ENCODE results near the gene CRLF3. TPM values are rescaled to one million over a fixed set of nuclear protein-coding genes. Genes with fewer than 3 reads are reported as not detected.
A peak's percentile ranks its signal among the peaks of the same experiment; 100 is the strongest.

CRLF3 gene
- total and polyA plus RNA-seq, 10 of the 15 experiments (the other 5 are each of a cell fraction or from before 2014, with no cell fraction given), result 10.0 to 39.2 (median 26.7) TPM

DNA sequence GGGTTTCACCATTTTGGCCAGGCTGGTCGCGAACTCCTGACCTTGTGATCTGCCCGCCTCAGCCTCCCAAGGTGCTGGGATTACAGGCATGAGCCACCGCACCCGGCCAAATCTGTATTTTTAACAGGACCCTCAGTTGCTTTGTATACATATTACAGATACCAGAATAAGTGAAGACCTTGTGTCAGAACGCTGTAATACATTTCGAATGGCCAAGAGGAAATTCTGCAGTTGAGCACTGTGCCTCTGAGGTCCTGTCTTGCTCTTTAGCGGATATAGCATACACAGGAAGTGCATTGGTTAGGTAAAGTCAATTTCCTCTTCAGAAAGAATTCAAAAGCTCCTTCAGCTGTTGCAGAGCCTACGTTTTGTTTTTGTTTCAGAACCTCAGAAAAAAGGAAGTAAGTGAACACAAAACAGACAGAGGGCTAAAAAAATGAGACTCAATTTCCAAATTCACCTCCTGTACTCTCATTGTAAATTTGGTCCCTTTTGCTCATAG, 15.7 kb downstream of the CRLF3 start (continued):
- no peak for TF ChIP-seq MLLT1 (IDR thresholded peaks at IDR 0.05)
- 0 out of 2 replicates have a peak, but pooled peaks have one; percentile 21 for TF ChIP-seq CBFB (IDR thresholded peaks at IDR 0.05; ENCODE audit: low read depth)
- peak; percentile 55; the same call in 1 of the 2 replicates for TF ChIP-seq ZNF384 (IDR thresholded peaks at IDR 0.05; ENCODE audit: borderline replicate concordance, low read depth, low read length)
- peak; percentile 79 for TF ChIP-seq GABPA (IDR thresholded peaks at IDR 0.05; ENCODE audit: low read depth)
- TF ChIP-seq, protein P1, sequence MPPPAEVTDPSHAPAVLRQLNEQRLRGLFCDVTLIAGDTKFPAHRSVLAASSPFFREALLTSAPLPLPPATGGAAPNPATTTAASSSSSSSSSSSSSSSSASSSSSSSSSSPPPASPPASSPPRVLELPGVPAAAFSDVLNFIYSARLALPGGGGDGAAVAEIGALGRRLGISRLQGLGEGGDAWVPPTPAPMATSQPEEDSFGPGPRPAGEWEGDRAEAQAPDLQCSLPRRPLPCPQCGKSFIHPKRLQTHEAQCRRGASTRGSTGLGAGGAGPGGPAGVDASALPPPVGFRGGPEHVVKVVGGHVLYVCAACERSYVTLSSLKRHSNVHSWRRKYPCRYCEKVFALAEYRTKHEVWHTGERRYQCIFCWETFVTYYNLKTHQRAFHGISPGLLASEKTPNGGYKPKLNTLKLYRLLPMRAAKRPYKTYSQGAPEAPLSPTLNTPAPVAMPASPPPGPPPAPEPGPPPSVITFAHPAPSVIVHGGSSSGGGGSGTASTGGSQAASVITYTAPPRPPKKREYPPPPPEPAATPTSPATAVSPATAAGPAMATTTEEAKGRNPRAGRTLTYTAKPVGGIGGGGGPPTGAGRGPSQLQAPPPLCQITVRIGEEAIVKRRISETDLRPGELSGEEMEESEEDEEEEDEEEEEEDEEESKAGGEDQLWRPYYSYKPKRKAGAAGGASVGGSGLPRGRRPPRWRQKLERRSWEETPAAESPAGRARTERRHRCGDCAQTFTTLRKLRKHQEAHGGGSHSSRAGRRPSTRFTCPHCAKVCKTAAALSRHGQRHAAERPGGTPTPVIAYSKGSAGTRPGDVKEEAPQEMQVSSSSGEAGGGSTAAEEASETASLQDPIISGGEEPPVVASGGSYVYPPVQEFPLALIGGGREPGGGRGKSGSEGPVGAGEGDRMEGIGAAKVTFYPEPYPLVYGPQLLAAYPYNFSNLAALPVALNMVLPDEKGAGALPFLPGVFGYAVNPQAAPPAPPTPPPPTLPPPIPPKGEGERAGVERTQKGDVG (CRISPR knock-in tag; IDR thresholded peaks at IDR 0.05), result no peak
- peak; percentile 59 for TF ChIP-seq POLR2AphosphoS5 (IDR thresholded peaks at IDR 0.05; ENCODE audit: low read length)
- peak; percentile 53; the same call in 1 of the 2 replicates for TF ChIP-seq RB1 (IDR thresholded peaks at IDR 0.05; ENCODE audit: borderline replicate concordance)
- TF ChIP-seq, protein P2, sequence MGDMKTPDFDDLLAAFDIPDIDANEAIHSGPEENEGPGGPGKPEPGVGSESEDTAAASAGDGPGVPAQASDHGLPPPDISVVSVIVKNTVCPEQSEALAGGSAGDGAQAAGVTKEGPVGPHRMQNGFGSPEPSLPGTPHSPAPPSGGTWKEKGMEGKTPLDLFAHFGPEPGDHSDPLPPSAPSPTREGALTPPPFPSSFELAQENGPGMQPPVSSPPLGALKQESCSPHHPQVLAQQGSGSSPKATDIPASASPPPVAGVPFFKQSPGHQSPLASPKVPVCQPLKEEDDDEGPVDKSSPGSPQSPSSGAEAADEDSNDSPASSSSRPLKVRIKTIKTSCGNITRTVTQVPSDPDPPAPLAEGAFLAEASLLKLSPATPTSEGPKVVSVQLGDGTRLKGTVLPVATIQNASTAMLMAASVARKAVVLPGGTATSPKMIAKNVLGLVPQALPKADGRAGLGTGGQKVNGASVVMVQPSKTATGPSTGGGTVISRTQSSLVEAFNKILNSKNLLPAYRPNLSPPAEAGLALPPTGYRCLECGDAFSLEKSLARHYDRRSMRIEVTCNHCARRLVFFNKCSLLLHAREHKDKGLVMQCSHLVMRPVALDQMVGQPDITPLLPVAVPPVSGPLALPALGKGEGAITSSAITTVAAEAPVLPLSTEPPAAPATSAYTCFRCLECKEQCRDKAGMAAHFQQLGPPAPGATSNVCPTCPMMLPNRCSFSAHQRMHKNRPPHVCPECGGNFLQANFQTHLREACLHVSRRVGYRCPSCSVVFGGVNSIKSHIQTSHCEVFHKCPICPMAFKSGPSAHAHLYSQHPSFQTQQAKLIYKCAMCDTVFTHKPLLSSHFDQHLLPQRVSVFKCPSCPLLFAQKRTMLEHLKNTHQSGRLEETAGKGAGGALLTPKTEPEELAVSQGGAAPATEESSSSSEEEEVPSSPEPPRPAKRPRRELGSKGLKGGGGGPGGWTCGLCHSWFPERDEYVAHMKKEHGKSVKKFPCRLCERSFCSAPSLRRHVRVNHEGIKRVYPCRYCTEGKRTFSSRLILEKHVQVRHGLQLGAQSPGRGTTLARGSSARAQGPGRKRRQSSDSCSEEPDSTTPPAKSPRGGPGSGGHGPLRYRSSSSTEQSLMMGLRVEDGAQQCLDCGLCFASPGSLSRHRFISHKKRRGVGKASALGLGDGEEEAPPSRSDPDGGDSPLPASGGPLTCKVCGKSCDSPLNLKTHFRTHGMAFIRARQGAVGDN (IDR thresholded peaks at IDR 0.05), result peak; percentile 90
- TF ChIP-seq CBX3 (IDR thresholded peaks at IDR 0.05; ENCODE audit: borderline replicate concordance, low read depth), result no peak
- TF ChIP-seq SPI1 (IDR thresholded peaks at IDR 0.05; ENCODE audit: borderline replicate concordance, insufficient read depth, low read depth, low read length), result peak; percentile 53; the same call in 1 of the 2 replicates
- TF ChIP-seq, protein P3, sequence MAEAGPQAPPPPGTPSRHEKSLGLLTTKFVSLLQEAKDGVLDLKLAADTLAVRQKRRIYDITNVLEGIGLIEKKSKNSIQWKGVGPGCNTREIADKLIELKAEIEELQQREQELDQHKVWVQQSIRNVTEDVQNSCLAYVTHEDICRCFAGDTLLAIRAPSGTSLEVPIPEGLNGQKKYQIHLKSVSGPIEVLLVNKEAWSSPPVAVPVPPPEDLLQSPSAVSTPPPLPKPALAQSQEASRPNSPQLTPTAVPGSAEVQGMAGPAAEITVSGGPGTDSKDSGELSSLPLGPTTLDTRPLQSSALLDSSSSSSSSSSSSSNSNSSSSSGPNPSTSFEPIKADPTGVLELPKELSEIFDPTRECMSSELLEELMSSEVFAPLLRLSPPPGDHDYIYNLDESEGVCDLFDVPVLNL (IDR thresholded peaks at IDR 0.05; ENCODE audit: low read depth, low read length), result no peak
- no peak for TF ChIP-seq RELA (IDR thresholded peaks at IDR 0.05; ENCODE audit: borderline replicate concordance, partially characterized antibody)
- no peak; a peak in 2 of 4 replicates for TF ChIP-seq IKZF2 (IDR thresholded peaks at IDR 0.05)
- TF ChIP-seq CREB1 (IDR thresholded peaks at IDR 0.05; ENCODE audit: low read depth), result peak; percentile 46; the same call in 1 of the 2 replicates
- TF ChIP-seq RUNX3 (IDR thresholded peaks at IDR 0.05; ENCODE audit: low read length), result peak; percentile 69
- no peak for TF ChIP-seq PAX5 (IDR thresholded peaks at IDR 0.05; ENCODE audit: borderline replicate concordance, low read depth, low read length)

All from GM12878 (cell line).